PC-9 (cell line): ENCODE results near the gene NRG2.

Experiments used
- CTCF ChIP-seq: fragments of 200-600 bp; sonication (generic); conservative IDR thresholded peaks from 2 replicates; pipeline ENCODE4 v1.6.1; 2017; ENCODE audit warnings: mixed run types, antibody characterized with exemption, mild to moderate bottlenecking, moderate library complexity
- EZH2 ChIP-seq: fragments of 200-600 bp; sonication (generic); IDR thresholded peaks from 2 replicates; pipeline ENCODE4 v1.8.0; 2017; ENCODE audit warnings: antibody characterized with exemption, low read depth

DNA sequence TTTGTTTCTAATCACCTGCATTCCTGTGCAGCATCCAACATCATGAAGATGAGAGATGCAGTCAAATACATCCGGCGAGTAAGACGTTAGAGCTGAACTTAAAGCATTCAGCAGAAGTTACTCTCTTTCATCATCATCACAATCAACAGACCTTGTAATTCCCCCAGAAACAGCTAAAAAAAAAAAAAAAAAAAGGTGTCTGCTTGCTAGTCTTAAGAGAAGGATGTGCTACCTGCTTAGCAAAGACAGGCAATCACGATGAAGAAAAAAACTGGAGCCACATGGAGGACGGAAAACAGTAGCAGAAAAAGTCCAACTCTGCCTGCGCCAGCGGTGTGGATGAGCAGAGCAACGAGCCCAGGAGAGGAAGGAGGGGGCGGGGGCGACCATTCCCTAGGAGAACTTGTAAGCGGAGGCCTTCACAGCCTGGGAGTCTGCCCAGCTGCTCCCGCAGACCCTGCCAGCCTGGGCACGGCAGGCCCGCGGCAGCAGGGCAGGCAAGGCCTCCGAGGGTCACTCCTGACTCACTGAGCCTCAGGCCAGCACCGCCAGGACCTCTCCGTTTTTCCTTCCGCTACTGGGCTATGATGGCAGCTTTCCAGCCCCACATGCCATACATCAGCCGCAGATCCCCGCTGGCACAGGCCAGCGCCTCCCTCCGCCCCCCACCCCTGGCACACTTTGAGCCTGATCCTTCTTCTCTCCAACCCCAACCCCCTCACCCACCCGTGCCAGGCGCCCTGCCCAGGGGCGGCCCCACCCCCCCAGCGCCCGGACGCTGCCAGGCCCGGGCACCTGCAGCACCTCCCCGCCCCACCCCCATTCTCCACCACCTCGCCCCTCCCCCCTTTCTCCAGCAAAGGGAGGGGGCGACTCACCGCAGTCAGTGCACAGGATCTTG, 1.4 kb downstream of the NRG2 start:
- no peak for TF ChIP-seq CTCF
- TF ChIP-seq EZH2 = no peak
